Measurements from ENCODE around the gene BGN.

BGN gene

DNA sequence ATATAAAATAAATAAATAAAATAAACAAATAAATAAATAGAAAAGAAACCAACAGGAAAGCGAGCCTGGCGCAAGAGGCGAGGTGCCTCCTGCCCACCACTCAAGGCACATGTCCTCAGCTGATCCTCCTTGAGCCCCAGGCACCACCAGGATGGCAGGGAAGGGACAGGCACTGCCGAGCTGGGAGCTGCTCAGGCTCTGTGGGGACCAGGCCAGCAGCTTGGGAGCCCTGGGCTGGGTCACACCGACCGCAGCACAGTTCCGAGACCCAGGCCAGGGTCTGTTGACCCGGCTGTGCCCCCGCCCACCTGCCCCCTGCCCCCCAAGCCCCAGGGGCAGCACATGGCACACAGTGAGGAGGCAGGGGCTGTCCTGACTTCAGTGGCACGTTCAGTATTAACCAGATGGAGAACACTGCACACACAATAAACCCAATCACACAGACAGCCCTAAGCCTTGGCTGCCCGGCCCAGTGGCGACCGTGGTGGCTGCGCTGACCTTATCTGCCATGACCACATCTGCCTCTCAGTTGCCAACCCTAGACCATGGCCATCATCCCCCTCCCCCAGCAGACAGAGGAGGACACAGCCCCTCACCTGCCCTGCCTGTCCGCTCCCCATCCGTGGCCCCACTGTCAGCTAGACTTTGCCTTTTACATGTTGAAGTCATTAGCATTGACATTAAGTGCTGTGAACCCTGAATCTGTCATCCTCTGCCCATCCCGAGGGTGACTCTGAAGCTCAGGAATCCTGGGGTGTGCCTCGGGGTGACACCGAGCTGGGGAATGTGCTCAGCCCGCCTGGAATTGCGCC lies 46.0 kb upstream of the BGN start:
- TF ChIP-seq, protein P1, sequence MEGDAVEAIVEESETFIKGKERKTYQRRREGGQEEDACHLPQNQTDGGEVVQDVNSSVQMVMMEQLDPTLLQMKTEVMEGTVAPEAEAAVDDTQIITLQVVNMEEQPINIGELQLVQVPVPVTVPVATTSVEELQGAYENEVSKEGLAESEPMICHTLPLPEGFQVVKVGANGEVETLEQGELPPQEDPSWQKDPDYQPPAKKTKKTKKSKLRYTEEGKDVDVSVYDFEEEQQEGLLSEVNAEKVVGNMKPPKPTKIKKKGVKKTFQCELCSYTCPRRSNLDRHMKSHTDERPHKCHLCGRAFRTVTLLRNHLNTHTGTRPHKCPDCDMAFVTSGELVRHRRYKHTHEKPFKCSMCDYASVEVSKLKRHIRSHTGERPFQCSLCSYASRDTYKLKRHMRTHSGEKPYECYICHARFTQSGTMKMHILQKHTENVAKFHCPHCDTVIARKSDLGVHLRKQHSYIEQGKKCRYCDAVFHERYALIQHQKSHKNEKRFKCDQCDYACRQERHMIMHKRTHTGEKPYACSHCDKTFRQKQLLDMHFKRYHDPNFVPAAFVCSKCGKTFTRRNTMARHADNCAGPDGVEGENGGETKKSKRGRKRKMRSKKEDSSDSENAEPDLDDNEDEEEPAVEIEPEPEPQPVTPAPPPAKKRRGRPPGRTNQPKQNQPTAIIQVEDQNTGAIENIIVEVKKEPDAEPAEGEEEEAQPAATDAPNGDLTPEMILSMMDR (IDR thresholded peaks at IDR 0.05; ENCODE audit: control insufficient read depth, insufficient read depth, low read depth, low read length, missing control alignments), result no peak
- DNase-seq (ENCODE audit: low read depth), result no peak
- no peak overlapping the region for H3K4me3 ChIP-seq (ENCODE audit: control insufficient read depth, low read depth, low read length)

DNA sequence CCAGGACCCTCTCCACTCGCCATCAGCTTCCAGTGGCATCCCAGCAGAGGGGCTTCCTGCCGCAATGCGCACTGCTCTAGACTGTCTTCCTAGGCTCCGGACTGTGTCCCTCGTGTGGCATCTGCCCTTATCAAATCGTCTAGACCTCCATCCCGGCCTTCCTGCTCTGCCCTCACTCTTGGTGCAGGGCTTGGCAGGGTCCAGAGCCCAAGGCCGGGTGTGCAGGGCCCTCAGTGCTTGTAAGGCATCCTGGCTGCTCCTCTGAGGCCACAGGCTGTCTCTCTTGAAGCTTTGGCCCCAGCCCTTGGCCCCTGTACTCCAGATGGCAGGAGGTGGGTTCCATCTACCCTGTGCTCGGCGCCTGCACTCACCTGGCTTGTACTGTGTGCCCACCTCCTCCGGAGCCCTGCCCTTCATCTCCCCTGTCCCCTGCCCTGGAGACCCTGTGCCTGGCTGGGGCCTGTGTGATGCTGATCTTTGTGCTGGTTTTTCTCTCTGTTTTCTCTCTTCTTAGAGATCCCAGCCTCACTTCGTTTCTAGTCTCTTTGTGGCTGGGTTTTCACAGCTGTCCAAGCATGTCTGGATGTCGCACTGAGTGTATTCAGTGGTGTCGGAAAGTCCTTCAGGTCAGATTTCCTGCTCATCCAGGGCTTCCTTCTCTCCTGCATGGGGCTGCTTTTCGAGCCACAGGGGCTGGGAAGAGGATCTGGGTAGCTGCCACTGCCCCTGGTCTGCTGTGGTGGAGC lies 45.2 kb upstream of the BGN start:
- no peak for DNase-seq (ENCODE audit: low read depth)

DNA sequence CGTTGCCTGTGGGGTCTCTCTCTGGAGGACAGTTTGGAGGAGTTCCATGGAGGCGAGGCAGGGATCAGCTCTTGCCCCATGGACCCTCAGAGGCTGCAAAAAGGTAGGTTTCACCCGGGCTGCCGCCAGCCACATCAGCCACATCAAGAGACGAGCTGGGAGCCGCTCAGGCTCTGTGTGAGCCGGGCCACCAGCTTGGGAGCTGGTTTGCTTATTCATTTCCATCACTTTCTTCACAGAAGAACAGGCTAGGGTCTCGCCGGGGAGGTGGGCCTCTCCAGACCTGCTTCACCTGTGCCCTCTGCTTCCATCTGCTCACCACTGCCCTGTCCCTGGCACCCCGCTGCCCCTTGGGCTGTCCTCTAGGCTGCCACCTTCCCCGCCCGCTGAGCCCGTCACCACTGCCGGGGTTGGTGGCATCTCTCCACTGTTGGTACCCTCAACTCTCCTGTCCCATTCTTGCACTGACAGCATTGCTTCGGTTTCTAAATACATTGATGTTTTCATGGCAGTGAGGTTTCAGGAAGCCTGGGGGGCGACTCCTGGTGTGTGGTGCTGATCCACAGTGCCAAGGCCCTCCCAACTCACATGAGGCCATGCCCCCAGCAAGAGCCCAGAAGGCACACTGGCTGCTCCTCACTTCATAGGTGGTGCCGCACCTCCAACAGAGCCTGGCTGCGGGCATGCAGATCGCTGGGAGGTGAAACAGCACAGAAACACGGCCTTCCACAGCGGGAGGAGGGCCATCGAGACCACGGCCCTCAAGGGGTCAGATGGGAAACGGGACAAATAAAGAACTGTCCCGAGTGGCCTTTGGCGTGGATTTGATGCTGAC lies 44.4 kb upstream of the BGN start:
- no peak for DNase-seq (ENCODE audit: low read depth)
- H3K4me3 ChIP-seq (ENCODE audit: control insufficient read depth, low read depth, low read length), result no peak overlapping the region
- TF ChIP-seq, protein P1 (IDR thresholded peaks at IDR 0.05; ENCODE audit: control insufficient read depth, insufficient read depth, low read depth, low read length, missing control alignments), result no peak

More for the DNA sequence above, 45.2 kb upstream of the BGN start:
- TF ChIP-seq, protein P1 (IDR thresholded peaks at IDR 0.05; ENCODE audit: control insufficient read depth, insufficient read depth, low read depth, low read length, missing control alignments), result no peak
- no peak overlapping the region for H3K4me3 ChIP-seq (ENCODE audit: control insufficient read depth, low read depth, low read length)

DNA sequence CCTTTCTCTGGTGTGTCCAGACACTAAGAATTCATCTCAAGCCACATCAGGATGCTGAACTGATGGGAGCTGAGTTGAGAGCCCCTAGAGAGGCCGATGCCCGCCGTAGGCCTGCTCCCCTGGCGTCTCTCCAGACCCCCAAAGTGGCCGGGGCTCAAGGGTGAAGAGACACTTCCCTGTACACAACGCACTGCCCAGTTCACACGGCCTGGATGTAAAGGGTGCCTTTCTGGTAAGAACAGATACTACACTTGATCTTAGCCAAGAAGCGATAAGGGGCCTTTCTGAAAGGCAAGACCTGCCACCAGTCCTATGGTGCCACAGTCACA lies 43.9 kb upstream of the BGN start:
- H3K4me3 ChIP-seq (ENCODE audit: control insufficient read depth, low read depth, low read length), result no peak overlapping the region
- DNase-seq (ENCODE audit: low read depth), result no peak
- TF ChIP-seq, protein P1 (IDR thresholded peaks at IDR 0.05; ENCODE audit: control insufficient read depth, insufficient read depth, low read depth, low read length, missing control alignments), result no peak

DNA sequence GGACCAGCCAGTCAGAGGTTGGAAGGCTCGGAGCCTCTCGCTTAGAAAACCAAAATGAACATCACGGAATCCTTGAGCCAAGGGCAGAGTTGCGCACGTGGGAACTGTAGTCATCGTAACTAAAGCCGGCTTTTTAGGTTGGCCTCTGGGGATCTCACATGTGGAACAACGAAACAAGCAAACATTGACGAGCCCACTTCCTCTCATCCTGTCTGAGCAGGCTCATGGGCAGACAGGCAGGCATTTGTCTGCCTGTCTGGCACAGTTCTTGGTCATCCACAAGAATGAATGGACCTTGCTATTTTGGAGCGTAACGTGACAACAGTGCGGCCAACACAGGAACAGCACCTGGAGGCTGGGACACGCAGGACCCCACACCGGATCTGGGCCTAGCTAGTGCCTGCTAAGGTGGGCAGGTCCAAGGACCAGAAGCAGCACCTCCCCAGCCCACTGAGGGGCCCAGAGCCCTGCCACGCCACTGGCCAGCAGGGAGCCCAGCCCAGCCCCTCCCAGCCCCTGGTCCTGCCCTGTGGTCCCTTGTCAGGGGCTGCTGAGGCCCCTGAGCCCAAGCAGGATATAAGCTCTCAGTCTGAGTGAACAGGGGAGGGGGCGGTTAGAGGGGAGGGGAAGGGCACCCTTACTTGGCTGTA lies 39.8 kb upstream of the BGN start:
- TF ChIP-seq, protein P1 (IDR thresholded peaks at IDR 0.05; ENCODE audit: control insufficient read depth, insufficient read depth, low read depth, low read length, missing control alignments), result no peak
- H3K4me3 ChIP-seq (ENCODE audit: control insufficient read depth, low read depth, low read length), result no peak overlapping the region

DNA sequence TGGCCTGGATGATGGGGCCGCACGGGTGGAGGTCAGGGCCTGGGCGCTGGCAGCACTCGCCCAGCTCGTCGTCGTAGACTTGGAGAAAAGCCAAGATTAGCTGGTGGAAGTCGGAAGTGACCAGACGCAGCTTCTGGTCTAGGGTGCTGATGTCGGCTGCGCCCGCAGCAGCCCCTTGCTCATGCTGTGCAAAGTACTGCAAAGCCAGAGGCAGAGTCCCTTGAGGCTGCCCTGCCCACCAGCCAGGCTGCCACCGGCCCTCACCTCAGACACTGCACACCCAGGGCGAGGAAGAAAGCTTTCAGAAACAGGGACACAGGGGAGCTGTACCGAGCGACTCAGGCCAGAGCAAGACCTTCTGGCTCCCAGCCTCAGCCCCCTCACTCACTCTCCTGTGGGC lies 39.2 kb upstream of the BGN start:
- DNase-seq (ENCODE audit: low read depth), result no peak
- H3K4me3 ChIP-seq (ENCODE audit: control insufficient read depth, low read depth, low read length), result no peak overlapping the region
- TF ChIP-seq, protein P1 (IDR thresholded peaks at IDR 0.05; ENCODE audit: control insufficient read depth, insufficient read depth, low read depth, low read length, missing control alignments), result no peak

More for the DNA sequence above, 39.8 kb upstream of the BGN start:
- DNase-seq (ENCODE audit: low read depth), result no peak

Measured in AG09309 (cell line).